Activated CD8-positive, alpha-beta T cell treated with anti-CD3 and anti-CD28 coated beads for 36 hours (primary cell): Measurements from ENCODE around the gene MEGF9. TPM values are rescaled to one million over a fixed set of nuclear protein-coding genes. Genes with fewer than 3 reads are reported as not detected.

Experiments
- ATAC-seq: fragments of 200-7000 bp; cut with Tn5 transposase; one replicate; pipeline ENCODE4 v1.10.0; 2021; ENCODE audit warnings: mild to moderate bottlenecking, moderate library complexity
- CTCF ChIA-PET: fragments of 350-600 bp; sonication (Branson Sonifier 250); formaldehyde crosslinking; loops from one replicate; lab custom pipeline; 2021; ENCODE audit warnings: antibody characterized with exemption; lab: Charles Lee
- POLR2A ChIA-PET: fragments of 350-600 bp; sonication (Branson Sonifier 250); formaldehyde crosslinking; loops from one replicate; lab custom pipeline; 2021; ENCODE audit warnings: antibody characterized with exemption; lab: Charles Lee
- DNase-seq: peaks from one replicate; pipeline ENCODE4 v3.0.0-alpha.2; 2020
- H3K27ac Mint-ChIP-seq: one replicate; pipeline ENCODE4 v1.8.0; 2021; ENCODE audit warnings: mild to moderate bottlenecking, mixed read lengths
- H3K27me3 Mint-ChIP-seq: one replicate; pipeline ENCODE4 v1.8.0; 2021; ENCODE audit warnings: mixed read lengths
- H3K36me3 Mint-ChIP-seq: one replicate; pipeline ENCODE4 v1.8.0; 2021; ENCODE audit warnings: low read depth, mixed read lengths
- H3K4me1 Mint-ChIP-seq: one replicate; pipeline ENCODE4 v1.8.0; 2021; ENCODE audit warnings: low read depth, mixed read lengths
- H3K4me3 Mint-ChIP-seq: one replicate; pipeline ENCODE4 v1.8.0; 2021; ENCODE audit warnings: mild to moderate bottlenecking, moderate library complexity, mixed read lengths
- H3K9me3 Mint-ChIP-seq: one replicate; pipeline ENCODE4 v1.8.0; 2021; ENCODE audit warnings: mixed read lengths
- CTCF ChIP-seq: fragments of 200-600 bp; IDR thresholded peaks from one replicate; pipeline ENCODE4 v1.8.0; 2022; ENCODE audit warnings: antibody characterized with exemption, mild to moderate bottlenecking
- intact Hi-C: fragments of 100-400 bp; cut with micrococcal nuclease; formaldehyde crosslinking; loops from one replicate; pipeline ENCODE4 v1.10.0; 2022
- total RNA-seq, 2 experiments: library from RNA; stranded (reverse); gene quantifications; one replicate each; pipeline ENCODE4 v1.2.3, GENCODE V29; 2021

Gene MEGF9
- total RNA-seq, 2 experiments from 2014 or later = 3.0 to 3.2 TPM

DNA sequence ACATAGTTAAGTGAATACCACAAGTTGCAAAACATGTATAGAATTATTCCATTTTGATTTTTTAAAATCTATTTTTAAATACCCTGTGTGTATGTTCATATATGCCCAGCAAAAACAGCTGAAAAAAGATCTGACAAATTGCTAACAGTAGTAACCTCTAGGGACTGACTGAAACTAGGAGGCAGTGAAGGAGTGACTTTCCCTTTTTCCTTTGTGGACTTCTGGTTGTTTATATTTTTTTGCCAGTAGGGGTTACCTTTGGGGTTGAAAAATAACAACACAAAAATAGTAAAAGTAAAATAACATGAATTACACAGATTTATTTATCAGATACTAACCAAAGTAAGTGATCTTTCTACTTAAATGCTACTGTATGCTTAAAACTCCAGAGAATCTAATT lies 2.9 kb downstream of the MEGF9 start:
- Mint-ChIP-seq H3K27me3 (no peaks in the 10 kb centered on the region), H3K27ac (peak overlapping the region; percentile 36), H3K36me3 (no peaks in the 10 kb centered on the region), H3K4me3 (no peak overlapping the region), H3K9me3 (no peaks in the 10 kb centered on the region), H3K4me1 (peaks cover 31% of the 10 kb centered on the region)
- DNase-seq (no peak), ATAC-seq (no peak)
- intact Hi-C loops = no loop called here
- ChIA-PET POLR2A (no interaction called here), CTCF (interaction anchor here (1.2 to 1.6 kb wide), 2 partner anchors 45 to 114 kb away, joined by 3 read pairs; no protein-coding TSS in a partner anchor)
- no peak for TF ChIP-seq CTCF

DNA sequence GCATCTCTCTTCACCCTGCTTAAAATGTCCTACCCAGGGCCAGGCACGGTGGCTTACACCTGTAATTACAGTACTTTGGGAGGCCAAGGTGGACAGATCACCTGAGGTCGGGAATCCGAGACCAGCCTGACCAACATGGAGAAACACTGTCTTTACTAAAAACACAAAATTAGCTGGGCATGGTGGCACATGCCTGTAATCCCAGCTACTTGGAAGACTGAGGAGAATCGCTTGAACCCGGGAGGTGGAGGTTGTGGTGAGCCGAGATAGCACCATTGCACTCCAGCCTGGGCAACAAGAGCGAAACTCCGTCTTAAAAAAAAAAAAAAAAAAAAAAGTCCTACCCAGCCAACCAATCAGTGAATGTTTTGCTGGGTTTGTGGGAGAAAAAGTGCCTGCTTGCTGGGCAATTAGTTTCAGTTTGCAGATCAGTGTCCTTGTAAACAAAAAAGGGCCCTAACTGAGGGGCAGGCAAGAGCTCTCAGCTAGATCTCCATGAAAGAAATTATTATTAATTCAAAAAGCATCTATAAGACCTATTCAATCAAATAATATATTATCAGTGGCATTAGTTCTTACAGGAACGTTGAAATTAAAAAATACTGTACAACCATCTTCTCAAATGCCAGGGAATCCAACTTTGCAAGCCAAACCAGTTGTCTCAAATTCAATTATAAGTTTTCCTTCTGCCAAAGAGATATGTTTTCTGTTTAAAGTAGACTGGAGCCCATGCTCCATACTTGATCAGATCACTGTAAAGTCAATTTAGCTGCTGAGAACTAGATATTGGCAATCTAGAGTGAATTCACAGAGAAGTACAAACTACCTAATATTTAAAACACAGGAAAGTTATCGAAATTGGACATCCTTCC lies 3.9 kb downstream of the MEGF9 start:
- DNase-seq = peak; percentile 20
- Mint-ChIP-seq H3K9me3 (no peaks in the 10 kb centered on the region), H3K4me3 (peak overlapping the region; percentile 67), H3K27me3 (no peaks in the 10 kb centered on the region), H3K27ac (peak overlapping the region; percentile 69), H3K36me3 (no peaks in the 10 kb centered on the region), H3K4me1 (peaks cover 31% of the 10 kb centered on the region)
- ATAC-seq = no peak
- no peak for TF ChIP-seq CTCF
- CTCF ChIA-PET = interaction anchor here (0.9 to 1.6 kb wide), 3 partner anchors 88 to 113 kb away, joined by 3 read pairs; no protein-coding TSS in a partner anchor
- intact Hi-C loops = no loop called here
- POLR2A ChIA-PET = no interaction called here

- H3K4me3 Mint-ChIP-seq = no peak overlapping the region
- no peak for TF ChIP-seq CTCF
- ChIA-PET CTCF (interaction anchor here (2.0 kb wide), 1 partner anchor 89 kb away, joined by 4 read pairs; no protein-coding TSS in a partner anchor), POLR2A (no interaction called here)
- H3K4me1 Mint-ChIP-seq = peaks cover 29% of the 10 kb centered on the region
- no peak overlapping the region for H3K27ac Mint-ChIP-seq
- no peaks in the 10 kb centered on the region for H3K9me3 Mint-ChIP-seq
- no peaks in the 10 kb centered on the region for H3K36me3 Mint-ChIP-seq
- intact Hi-C loops = no loop called here
- DNase-seq = no peak
- no peak for ATAC-seq
- H3K27me3 Mint-ChIP-seq = no peaks in the 10 kb centered on the region
Measured at GRCh38 chr9:120708526-120709224, 5.6 kb downstream of the MEGF9 start.

DNA sequence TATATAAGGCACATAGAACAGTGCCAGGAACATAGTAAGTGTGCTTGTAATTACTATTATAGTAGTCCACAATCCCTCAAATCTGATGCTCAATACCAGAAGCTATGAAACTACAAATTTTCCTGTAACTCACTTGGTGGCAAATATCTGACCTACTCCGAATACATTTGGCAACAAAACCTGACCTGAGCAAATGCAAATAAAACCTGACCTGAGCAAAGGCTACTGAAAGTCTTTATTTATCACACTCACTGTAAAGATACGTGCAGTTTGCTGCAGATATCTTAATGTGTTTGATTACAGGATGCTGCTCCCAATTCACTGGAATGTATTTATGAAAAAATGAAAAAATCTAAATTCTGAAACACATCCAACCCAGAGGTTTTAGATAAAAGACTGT lies 7.1 kb downstream of the MEGF9 start:
- no peaks in the 10 kb centered on the region for H3K36me3 Mint-ChIP-seq
- TF ChIP-seq CTCF = no peak
- peaks cover 19% of the 10 kb centered on the region for H3K4me1 Mint-ChIP-seq
- DNase-seq (no peak), ATAC-seq (no peak)
- no peaks in the 10 kb centered on the region for H3K27me3 Mint-ChIP-seq
- CTCF ChIA-PET = interaction anchor here (2.0 kb wide), 1 partner anchor 87 kb away, joined by 4 read pairs; no protein-coding TSS in a partner anchor
- no peaks in the 10 kb centered on the region for H3K9me3 Mint-ChIP-seq
- H3K4me3 Mint-ChIP-seq = no peak overlapping the region
- POLR2A ChIA-PET = interaction anchor here (0.6 kb wide), 1 partner anchor 46 kb away, joined by 3 read pairs; no protein-coding TSS in a partner anchor
- intact Hi-C loops = no loop called here
- H3K27ac Mint-ChIP-seq = no peak overlapping the region

DNA sequence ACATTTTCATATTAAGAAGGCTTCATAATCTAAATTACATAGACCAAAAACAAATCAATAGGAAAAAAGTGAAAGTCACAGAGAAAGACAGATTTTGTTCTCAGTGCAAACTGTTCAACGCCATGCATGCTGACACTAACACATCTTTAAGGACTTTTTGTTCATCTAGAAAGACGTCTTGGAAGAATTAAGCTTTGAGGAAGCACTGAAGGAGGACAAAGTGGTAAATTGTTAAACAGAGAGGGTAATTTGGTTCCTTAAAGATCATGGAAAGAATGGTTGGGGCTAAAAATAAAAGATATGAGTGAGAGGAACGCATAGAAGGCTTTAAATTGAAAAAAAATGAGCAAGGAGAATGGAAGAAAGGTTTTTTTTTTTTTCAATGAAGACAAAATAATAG lies 9.1 kb downstream of the MEGF9 start:
- no peak for TF ChIP-seq CTCF
- H3K9me3 Mint-ChIP-seq = no peaks in the 10 kb centered on the region
- no peak overlapping the region for H3K4me3 Mint-ChIP-seq
- intact Hi-C loops = no loop called here
- no peaks in the 10 kb centered on the region for H3K36me3 Mint-ChIP-seq
- peaks cover 2% of the 10 kb centered on the region for H3K4me1 Mint-ChIP-seq
- no peaks in the 10 kb centered on the region for H3K27me3 Mint-ChIP-seq
- ChIA-PET POLR2A (no interaction called here), CTCF (no interaction called here)
- ATAC-seq (no peak), DNase-seq (no peak)
- H3K27ac Mint-ChIP-seq = no peak overlapping the region
